Measurements from ENCODE around the gene ABI3BP. TPM values are rescaled to one million over a fixed set of nuclear protein-coding genes. Genes with fewer than 3 reads are reported as not detected.

Gene ABI3BP
- total RNA-seq, 1 donor from 2014 or later = 2.2 TPM

GRCh38 chr3:100975714-100976113, 17.5 kb downstream of the ABI3BP start:
- Mint-ChIP-seq H3K4me3 (no peak overlapping the region), H3K27me3 (ENCODE audit: low read depth) (no peaks in the 10 kb centered on the region), H3K9me3 (peaks cover 3% of the 10 kb centered on the region), H3K27ac (no peak overlapping the region), H3K36me3 (no peaks in the 10 kb centered on the region), H3K4me1 (peaks cover 8% of the 10 kb centered on the region)
- DNase-seq (ENCODE audit: low spot score in 2 of 2, unreplicated experiment in 2 of 2) = no peak
- no peak for TF ChIP-seq CTCF (IDR thresholded peaks at IDR 0.05; ENCODE audit: unreplicated experiment)

- H3K36me3 Mint-ChIP-seq = no peaks in the 10 kb centered on the region
- no peak for TF ChIP-seq CTCF (IDR thresholded peaks at IDR 0.05; ENCODE audit: unreplicated experiment)
- H3K27me3 Mint-ChIP-seq (ENCODE audit: low read depth) = no peaks in the 10 kb centered on the region
- H3K4me1 Mint-ChIP-seq = peaks cover 7% of the 10 kb centered on the region
- H3K4me3 Mint-ChIP-seq = no peak overlapping the region
- H3K27ac Mint-ChIP-seq = no peak overlapping the region
- peaks cover 3% of the 10 kb centered on the region for H3K9me3 Mint-ChIP-seq
- DNase-seq (ENCODE audit: low spot score in 2 of 2, unreplicated experiment in 2 of 2) = no peak
Observed at GRCh38 chr3:100973594-100973993, 19.6 kb downstream of the ABI3BP start.

GRCh38 chr3:100972867-100973266, 20.4 kb downstream of the ABI3BP start:
- TF ChIP-seq CTCF (IDR thresholded peaks at IDR 0.05; ENCODE audit: unreplicated experiment) = no peak
- H3K27me3 Mint-ChIP-seq (ENCODE audit: low read depth) = no peaks in the 10 kb centered on the region
- no peak for DNase-seq (ENCODE audit: low spot score in 2 of 2, unreplicated experiment in 2 of 2)
- H3K9me3 Mint-ChIP-seq = peaks cover 3% of the 10 kb centered on the region
- H3K4me3 Mint-ChIP-seq = no peak overlapping the region
- H3K4me1 Mint-ChIP-seq = peaks cover 7% of the 10 kb centered on the region
- H3K27ac Mint-ChIP-seq = no peak overlapping the region
- H3K36me3 Mint-ChIP-seq = no peaks in the 10 kb centered on the region

GRCh38 chr3:100972301-100972844, 20.8 kb downstream of the ABI3BP start:
- no peak for TF ChIP-seq CTCF (IDR thresholded peaks at IDR 0.05; ENCODE audit: unreplicated experiment)
- no peak for DNase-seq (ENCODE audit: low spot score in 2 of 2, unreplicated experiment in 2 of 2)
- Mint-ChIP-seq H3K36me3 (no peaks in the 10 kb centered on the region), H3K27me3 (ENCODE audit: low read depth) (no peaks in the 10 kb centered on the region), H3K4me3 (no peak overlapping the region), H3K9me3 (peaks cover under 1% of the 10 kb centered on the region), H3K4me1 (peaks cover 7% of the 10 kb centered on the region), H3K27ac (no peak overlapping the region)

- TF ChIP-seq CTCF (IDR thresholded peaks at IDR 0.05; ENCODE audit: unreplicated experiment) = no peak
- H3K27me3 Mint-ChIP-seq (ENCODE audit: low read depth) = no peaks in the 10 kb centered on the region
- no peak for DNase-seq (ENCODE audit: low spot score in 2 of 2, unreplicated experiment in 2 of 2)
- no peak overlapping the region for H3K4me3 Mint-ChIP-seq
- no peaks in the 10 kb centered on the region for H3K36me3 Mint-ChIP-seq
- no peak overlapping the region for H3K27ac Mint-ChIP-seq
- no peaks in the 10 kb centered on the region for H3K9me3 Mint-ChIP-seq
- H3K4me1 Mint-ChIP-seq = peaks cover 7% of the 10 kb centered on the region
Observed at GRCh38 chr3:100971798-100972197, 21.4 kb downstream of the ABI3BP start.

Data from mesothelial cell of epicardium (in vitro differentiated cells).